HepG2 (cell line): Measurements from ENCODE around the gene TNFRSF6B. TPM values are rescaled to one million over a fixed set of nuclear protein-coding genes. Genes with fewer than 3 reads are reported as not detected.

Source experiments
- AGO1 ChIP-seq: fragments of 200-400 bp; formaldehyde crosslinking; IDR thresholded peaks from 2 replicates; pipeline ENCODE4 v1.6.1; 2017; ENCODE audit warnings: mild to moderate bottlenecking, low read depth, low read length, moderate library complexity; ENCODE audit not compliant: poor library complexity, severe bottlenecking
- DRAP1 ChIP-seq: IDR thresholded peaks from 2 replicates; pipeline ENCODE4 v1.6.1; 2016; ENCODE audit warnings: missing genetic modification reagents, missing compliant biosample characterization
- MEF2D ChIP-seq: sonication (generic); formaldehyde crosslinking; IDR thresholded peaks from 2 replicates; pipeline ENCODE4 v1.5.1; 2020; ENCODE audit warnings: mild to moderate bottlenecking, missing genetic modification reagents
- MTERF4 ChIP-seq: sonication (generic); formaldehyde crosslinking; IDR thresholded peaks from 2 replicates; pipeline ENCODE4 v1.8.0; 2023; ENCODE audit warnings: mild to moderate bottlenecking, missing genetic modification reagents
- PAX8 ChIP-seq: sonication (generic); formaldehyde crosslinking; IDR thresholded peaks from 2 replicates; pipeline ENCODE4 v1.8.0; 2022; ENCODE audit warnings: mild to moderate bottlenecking, missing genetic modification reagents, borderline replicate concordance
- POLR2A ChIP-seq, 2 experiments: IDR thresholded peaks; 2 replicates each; pipeline ENCODE4 v1.6.1; 2011; ENCODE audit warnings: low read depth in 2 of 2, low read length in 2 of 2, mild to moderate bottlenecking in 1 of 2, moderate library complexity in 1 of 2; ENCODE audit not compliant: insufficient read depth in 1 of 2
- PRDM15 ChIP-seq: sonication (generic); formaldehyde crosslinking; IDR thresholded peaks from 2 replicates; pipeline ENCODE4 v1.4.0; 2020; ENCODE audit warnings: missing genetic modification reagents
- SMYD3 ChIP-seq: sonication (generic); formaldehyde crosslinking; IDR thresholded peaks from 2 replicates; pipeline ENCODE4 v1.8.1; 2023; ENCODE audit warnings: mild to moderate bottlenecking, missing genetic modification reagents
- SRSF4 ChIP-seq: fragments of 200-400 bp; formaldehyde crosslinking; IDR thresholded peaks from one replicate; pipeline ENCODE4 v1.6.1; 2018; ENCODE audit warnings: mild to moderate bottlenecking, low read depth, low read length, moderate library complexity; ENCODE audit not compliant: poor library complexity, severe bottlenecking
- STAG1 ChIP-seq: sonication (generic); formaldehyde crosslinking; IDR thresholded peaks from 2 replicates; pipeline ENCODE4 v1.4.0; 2020; ENCODE audit warnings: missing genetic modification reagents
- ZBTB25 ChIP-seq: IDR thresholded peaks from 2 replicates; pipeline ENCODE4 v1.6.1; 2018; ENCODE audit warnings: missing genetic modification reagents
- ZBTB7A ChIP-seq: sonication (generic); formaldehyde crosslinking; IDR thresholded peaks from 2 replicates; pipeline ENCODE4 v1.8.0; 2022; ENCODE audit warnings: mild to moderate bottlenecking, missing genetic modification reagents
- ZNF230 ChIP-seq: sonication (generic); formaldehyde crosslinking; IDR thresholded peaks from 2 replicates; pipeline ENCODE4 v1.4.0; 2020; ENCODE audit warnings: mild to moderate bottlenecking, missing genetic modification reagents
- ZNF282 ChIP-seq: fragments of 450-650 bp; IDR thresholded peaks from 2 replicates; pipeline ENCODE4 v1.6.1; 2018; ENCODE audit not compliant: partially characterized antibody
- ZNF3 ChIP-seq: IDR thresholded peaks from 2 replicates; pipeline ENCODE4 v1.7.0; 2017; ENCODE audit warnings: inconsistent platforms
- ZNF550 ChIP-seq: sonication (generic); formaldehyde crosslinking; IDR thresholded peaks from 2 replicates; pipeline ENCODE4 v1.4.0; 2020; ENCODE audit warnings: mild to moderate bottlenecking, missing genetic modification reagents, borderline replicate concordance
- ZNF761 ChIP-seq: sonication (generic); formaldehyde crosslinking; conservative IDR thresholded peaks from 2 replicates; pipeline ENCODE4 v1.4.0; 2020; ENCODE audit warnings: mild to moderate bottlenecking, missing genetic modification reagents
- polyA plus RNA-seq, 8 experiments: library from polyadenylated mRNA; depleted of rRNA in 3 of 8; stranded (reverse) in 7 of 8; unstranded in 1 of 8; fragments of >200 nt; fragmentation: Illumina TruSeq in 4 of 8; extraction: Trizol in 4 of 8; gene quantifications; 2 replicates each; pipeline versions ENCODE4 v1.2.1 to v1.2.3, GENCODE V29; 2011 to 2016; ENCODE audit warnings: low read depth in 4 of 8, missing spikeins in 1 of 8, mixed read lengths in 1 of 8; ENCODE audit not compliant: insufficient read depth in 1 of 8
- total RNA-seq, 5 experiments: library from RNA; depleted of rRNA; stranded (reverse); fragments of >200 nt; fragmentation: Illumina TruSeq; extraction: Trizol; gene quantifications; 2 replicates each; pipeline ENCODE4 v1.2.3, GENCODE V29; 2016; ENCODE audit warnings: low read depth in 1 of 5
- TF ChIP-seq, protein P1 (sequence below): sonication (generic); formaldehyde crosslinking; IDR thresholded peaks from 2 replicates; pipeline ENCODE4 v1.8.1; 2023; ENCODE audit warnings: mild to moderate bottlenecking, inconsistent platforms, moderate library complexity, missing genetic modification reagents, borderline replicate concordance
- TF ChIP-seq, protein P2 (sequence below): sonication (generic); formaldehyde crosslinking; IDR thresholded peaks from 2 replicates; pipeline ENCODE4 v1.8.0; 2022; ENCODE audit warnings: missing genetic modification reagents, mild to moderate bottlenecking, borderline replicate concordance

TNFRSF6B gene
- total and polyA plus RNA-seq, 2 of the 13 experiments (the other 11 are each of a cell fraction or from before 2014, with no cell fraction given): 0.24 TPM; not detected in 1

DNA sequence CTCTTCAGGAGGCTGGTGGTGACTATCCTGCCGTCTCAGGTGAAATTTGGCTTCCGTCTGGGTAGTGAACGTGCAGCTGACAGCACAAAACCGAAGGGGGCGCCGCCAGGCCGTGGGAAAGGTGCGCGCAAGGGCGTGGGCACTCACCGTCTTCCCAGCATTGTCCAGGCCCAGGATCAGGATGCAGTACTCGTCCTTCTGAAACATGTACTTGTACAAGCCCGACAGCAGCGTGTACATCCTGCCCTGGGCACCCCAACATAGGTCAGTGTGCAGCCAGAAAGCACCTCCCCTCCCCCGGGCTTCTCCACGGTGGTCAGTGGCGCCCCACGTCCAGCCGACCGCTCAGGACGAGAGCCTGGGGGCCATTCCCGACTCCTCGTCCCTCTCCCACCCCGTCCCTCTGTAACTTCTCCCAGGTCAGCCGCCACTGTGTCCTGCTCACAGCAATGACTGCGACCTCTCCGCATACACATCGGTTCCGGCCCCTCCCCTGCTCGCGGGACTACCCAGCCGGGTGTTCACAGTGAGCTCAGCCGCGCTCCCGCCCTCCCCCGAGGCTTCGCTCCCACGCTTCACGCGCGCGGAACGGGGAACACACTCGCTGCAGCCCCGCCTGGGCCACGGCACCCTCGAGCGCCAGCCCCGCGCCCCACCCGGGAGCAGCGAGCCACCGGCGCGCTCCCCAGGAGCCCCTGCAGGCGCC, 10.6 kb downstream of the TNFRSF6B start (continued):
- TF ChIP-seq PRDM15 (CRISPR knock-in tag) (no peak), MEF2D (no peak; the same call in 1 of the 2 replicates), ZNF282 (no peak), PAX8 (CRISPR knock-in tag) (peak; percentile 65; the same call in 1 of the 2 replicates), ZBTB25 (CRISPR knock-in tag) (0 out of 2 replicates have a peak, but pooled peaks have one; percentile 64), AGO1 (peak; percentile 6), ZNF230 (CRISPR knock-in tag) (peak; percentile 6; the same call in 1 of the 2 replicates), STAG1 (peak; percentile 98), SMYD3 (CRISPR knock-in tag) (no peak), SRSF4 (no peak), ZBTB7A (CRISPR knock-in tag) (no peak), POLR2A (IDR thresholded peaks at IDR 0.05; ENCODE audit: insufficient read depth in 1 of 2, low read depth in 2 of 2, low read length in 2 of 2) (peak in 1 of 2 experiments; percentile 43; a peak in 1 of 4 replicates), ZNF3 (CRISPR knock-in tag) (0 out of 2 replicates have a peak, but pooled peaks have one; percentile 55), DRAP1 (CRISPR knock-in tag) (peak; percentile 51), ZNF550 (no peak), MTERF4 (peak; percentile 81; the same call in 1 of the 2 replicates), ZNF761 (CRISPR knock-in tag) (0 out of 2 replicates have a peak, but pooled peaks have one; percentile 34)
- TF ChIP-seq, protein P1, sequence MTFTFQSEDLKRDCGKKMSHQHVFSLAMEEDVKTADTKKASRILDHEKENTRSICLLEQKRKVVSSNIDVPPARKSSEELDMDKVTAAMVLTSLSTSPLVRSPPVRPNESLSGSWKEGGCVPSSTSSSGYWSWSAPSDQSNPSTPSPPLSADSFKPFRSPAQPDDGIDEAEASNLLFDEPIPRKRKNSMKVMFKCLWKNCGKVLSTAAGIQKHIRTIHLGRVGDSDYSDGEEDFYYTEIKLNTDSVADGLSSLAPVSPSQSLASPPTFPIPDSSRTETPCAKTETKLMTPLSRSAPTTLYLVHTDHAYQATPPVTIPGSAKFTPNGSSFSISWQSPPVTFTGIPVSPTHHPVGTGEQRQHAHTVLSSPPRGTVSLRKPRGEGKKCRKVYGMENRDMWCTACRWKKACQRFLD (CRISPR knock-in tag): no peak
- TF ChIP-seq, protein P2, sequence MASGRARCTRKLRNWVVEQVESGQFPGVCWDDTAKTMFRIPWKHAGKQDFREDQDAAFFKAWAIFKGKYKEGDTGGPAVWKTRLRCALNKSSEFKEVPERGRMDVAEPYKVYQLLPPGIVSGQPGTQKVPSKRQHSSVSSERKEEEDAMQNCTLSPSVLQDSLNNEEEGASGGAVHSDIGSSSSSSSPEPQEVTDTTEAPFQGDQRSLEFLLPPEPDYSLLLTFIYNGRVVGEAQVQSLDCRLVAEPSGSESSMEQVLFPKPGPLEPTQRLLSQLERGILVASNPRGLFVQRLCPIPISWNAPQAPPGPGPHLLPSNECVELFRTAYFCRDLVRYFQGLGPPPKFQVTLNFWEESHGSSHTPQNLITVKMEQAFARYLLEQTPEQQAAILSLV (CRISPR knock-in tag): peak; percentile 60; the same call in 1 of the 2 replicates
